ENCODE measurements around the gene NBPF3.
"Not testable (repeated sequence)": the region's sequence is repeated elsewhere in the genome, so short reads cannot be mapped to it uniquely, and the experiment has no call there.

NBPF3 gene

GRCh38 chr1:21469581-21469980 lies 29.6 kb downstream of the NBPF3 start:
- Histone ChIP-seq H3K4me1 (ENCODE audit: insufficient read depth, low read length) (no peaks in the 10 kb centered on the region), H3K9ac (ENCODE audit: low read depth, low read length) (no peak overlapping the region), H4K20me1 (ENCODE audit: insufficient read depth, low read length) (no peaks in the 10 kb centered on the region), H3K4me2 (ENCODE audit: insufficient read depth, low read length) (no peak overlapping the region), H2AFZ (ENCODE audit: low read depth, low read length) (no peak overlapping the region), H3K27me3 (ENCODE audit: insufficient read depth, low read length, poor library complexity) (peaks cover under 1% of the 10 kb centered on the region), H3K36me3 (ENCODE audit: insufficient read depth, low read length) (no peaks in the 10 kb centered on the region), H3K79me2 (ENCODE audit: insufficient read depth, low read length) (no peaks in the 10 kb centered on the region), H3K9me3 (ENCODE audit: insufficient read depth, low read length, severe bottlenecking) (no peaks in the 10 kb centered on the region), H3K4me3 (ENCODE audit: low read depth in 1 of 2, low read length in 2 of 2) (no peak overlapping the region), H3K27ac (ENCODE audit: low read length) (no peak overlapping the region)
- ATAC-seq (ENCODE audit: insufficient read depth, low read depth) (no peak), DNase-seq (no peak)
- TF ChIP-seq EZH2 (IDR thresholded peaks at IDR 0.05; ENCODE audit: borderline replicate concordance, low read depth, low read length, severe bottlenecking) (no peak), CTCF (IDR thresholded peaks at IDR 0.05; ENCODE audit: borderline replicate concordance, extremely low read depth, low read length, poor library complexity, severe bottlenecking) (no peak)

- no peaks in the 10 kb centered on the region for H3K36me3 ChIP-seq (ENCODE audit: insufficient read depth, low read length)
- TF ChIP-seq CTCF (IDR thresholded peaks at IDR 0.05; ENCODE audit: borderline replicate concordance, extremely low read depth, low read length, poor library complexity, severe bottlenecking) (no peak), EZH2 (IDR thresholded peaks at IDR 0.05; ENCODE audit: borderline replicate concordance, low read depth, low read length, severe bottlenecking) (no peak)
- H3K9me3 ChIP-seq (ENCODE audit: insufficient read depth, low read length, severe bottlenecking): no peaks in the 10 kb centered on the region
- DNase-seq (no peak), ATAC-seq (ENCODE audit: insufficient read depth, low read depth) (no peak)
- H3K27me3 ChIP-seq (ENCODE audit: insufficient read depth, low read length, poor library complexity): peaks cover 3% of the 10 kb centered on the region
- H2AFZ ChIP-seq (ENCODE audit: low read depth, low read length): no peak overlapping the region
- H3K4me3 ChIP-seq (ENCODE audit: low read depth in 1 of 2, low read length in 2 of 2): no peak overlapping the region
- H3K27ac ChIP-seq (ENCODE audit: low read length): no peak overlapping the region
- H3K9ac ChIP-seq (ENCODE audit: low read depth, low read length): no peak overlapping the region
- H3K79me2 ChIP-seq (ENCODE audit: insufficient read depth, low read length): no peaks in the 10 kb centered on the region
- no peak overlapping the region for H3K4me2 ChIP-seq (ENCODE audit: insufficient read depth, low read length)
- no peaks in the 10 kb centered on the region for H3K4me1 ChIP-seq (ENCODE audit: insufficient read depth, low read length)
- H4K20me1 ChIP-seq (ENCODE audit: insufficient read depth, low read length): no peaks in the 10 kb centered on the region
These were observed 32.9 kb downstream of the NBPF3 start for GRCh38 chr1:21472861-21473260.

GRCh38 chr1:21478356-21478755 lies 38.4 kb downstream of the NBPF3 start:
- no peak for ATAC-seq (ENCODE audit: insufficient read depth, low read depth)

GRCh38 chr1:21483881-21484280 lies 43.9 kb downstream of the NBPF3 start:
- H2AFZ ChIP-seq (ENCODE audit: low read depth, low read length); H3K4me3 ChIP-seq (ENCODE audit: low read depth in 1 of 2, low read length in 2 of 2); H4K20me1 ChIP-seq (ENCODE audit: insufficient read depth, low read length); ATAC-seq (ENCODE audit: insufficient read depth, low read depth); DNase-seq; H3K36me3 ChIP-seq (ENCODE audit: insufficient read depth, low read length); H3K4me1 ChIP-seq (ENCODE audit: insufficient read depth, low read length); H3K27ac ChIP-seq (ENCODE audit: low read length); H3K27me3 ChIP-seq (ENCODE audit: insufficient read depth, low read length, poor library complexity); H3K79me2 ChIP-seq (ENCODE audit: insufficient read depth, low read length); H3K4me2 ChIP-seq (ENCODE audit: insufficient read depth, low read length); H3K9ac ChIP-seq (ENCODE audit: low read depth, low read length); H3K9me3 ChIP-seq (ENCODE audit: insufficient read depth, low read length, severe bottlenecking): not testable (repeated sequence)

More at GRCh38 chr1:21478356-21478755, 38.4 kb downstream of the NBPF3 start:
- Histone ChIP-seq H3K27me3 (ENCODE audit: insufficient read depth, low read length, poor library complexity) (peaks cover 3% of the 10 kb centered on the region), H3K27ac (ENCODE audit: low read length) (no peak overlapping the region), H3K4me2 (ENCODE audit: insufficient read depth, low read length) (no peak overlapping the region), H3K4me3 (ENCODE audit: low read depth in 1 of 2, low read length in 2 of 2) (no peak overlapping the region), H3K9ac (ENCODE audit: low read depth, low read length) (no peak overlapping the region), H3K9me3 (ENCODE audit: insufficient read depth, low read length, severe bottlenecking) (no peaks in the 10 kb centered on the region), H3K36me3 (ENCODE audit: insufficient read depth, low read length) (no peaks in the 10 kb centered on the region), H3K4me1 (ENCODE audit: insufficient read depth, low read length) (no peaks in the 10 kb centered on the region), H3K79me2 (ENCODE audit: insufficient read depth, low read length) (no peaks in the 10 kb centered on the region), H2AFZ (ENCODE audit: low read depth, low read length) (no peak overlapping the region), H4K20me1 (ENCODE audit: insufficient read depth, low read length) (no peaks in the 10 kb centered on the region)
- TF ChIP-seq CTCF (IDR thresholded peaks at IDR 0.05; ENCODE audit: borderline replicate concordance, extremely low read depth, low read length, poor library complexity, severe bottlenecking): no peak
- TF ChIP-seq EZH2 (IDR thresholded peaks at IDR 0.05; ENCODE audit: borderline replicate concordance, low read depth, low read length, severe bottlenecking): no peak
- DNase-seq: no peak
